ENCODE measurements around the gene MRPL45. TPM values are rescaled to one million over a fixed set of nuclear protein-coding genes. Genes with fewer than 3 reads are reported as not detected.
"Not testable (repeated sequence)": the region's sequence is repeated elsewhere in the genome, so short reads cannot be mapped to it uniquely, and the experiment has no call there.

Gene MRPL45
- total RNA-seq (ENCODE audit: unreplicated experiment): 34.0 TPM
- long read RNA-seq, transcript MRPL45-203 (8 exons, 1,705 nt): major isoform, 49 of 59 reads
- long read RNA-seq, partial matches to known transcripts: 5 of 59 reads
- long read RNA-seq, other reads (novel, unspliced or antisense): 3 of 59 reads

DNA sequence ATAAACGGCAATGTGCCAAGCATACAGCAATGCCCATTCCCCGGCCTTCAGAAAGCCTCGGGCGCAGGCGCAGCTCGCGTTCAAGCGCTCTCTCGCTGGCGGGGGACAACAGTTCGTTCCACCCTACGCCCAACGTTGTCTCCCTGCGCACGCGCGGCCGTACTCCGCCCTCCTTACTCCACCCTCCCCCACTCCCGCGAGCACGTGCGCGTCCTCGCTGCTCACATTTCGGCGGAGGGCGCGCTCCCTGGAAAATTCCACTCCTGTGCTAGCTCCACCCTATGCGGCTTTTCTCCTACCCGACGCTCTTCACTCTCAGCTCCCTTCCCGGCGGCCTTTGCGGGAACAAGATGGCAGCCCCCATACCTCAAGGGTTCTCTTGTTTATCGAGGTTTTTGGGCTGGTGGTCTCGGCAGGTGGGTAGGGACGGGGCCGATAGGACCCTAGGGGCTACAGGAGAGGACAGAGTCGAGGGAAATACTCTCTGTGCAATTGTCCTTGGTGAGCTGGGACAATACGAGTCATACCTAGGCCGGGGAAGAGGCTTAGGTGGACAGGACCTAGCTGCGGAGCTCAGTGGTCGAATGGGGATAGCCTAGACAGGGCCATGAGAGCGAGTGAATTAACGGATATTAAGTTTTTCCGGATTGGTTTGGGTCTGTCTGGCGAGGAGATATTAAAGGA, at the start of gene MRPL45:
Gene MRPL45, plus strand, starts transcription at position 335 of the 684 bp plus-strand sequence. Its CDS starts 16 bp downstream, at position 351.
- not testable (repeated sequence) for H3K36me3 Mint-ChIP-seq (ENCODE audit: unreplicated experiment); H3K9me3 Mint-ChIP-seq (ENCODE audit: unreplicated experiment); H3K4me1 Mint-ChIP-seq (ENCODE audit: low read depth, unreplicated experiment); H3K27me3 Mint-ChIP-seq (ENCODE audit: unreplicated experiment)
- Mint-ChIP-seq H3K4me3 (ENCODE audit: unreplicated experiment) (peak within 1 kb of the TSS; percentile 97), H3K27ac (ENCODE audit: unreplicated experiment) (peak within 1 kb of the TSS; percentile 97)
- peak; percentile 98 for DNase-seq

DNA sequence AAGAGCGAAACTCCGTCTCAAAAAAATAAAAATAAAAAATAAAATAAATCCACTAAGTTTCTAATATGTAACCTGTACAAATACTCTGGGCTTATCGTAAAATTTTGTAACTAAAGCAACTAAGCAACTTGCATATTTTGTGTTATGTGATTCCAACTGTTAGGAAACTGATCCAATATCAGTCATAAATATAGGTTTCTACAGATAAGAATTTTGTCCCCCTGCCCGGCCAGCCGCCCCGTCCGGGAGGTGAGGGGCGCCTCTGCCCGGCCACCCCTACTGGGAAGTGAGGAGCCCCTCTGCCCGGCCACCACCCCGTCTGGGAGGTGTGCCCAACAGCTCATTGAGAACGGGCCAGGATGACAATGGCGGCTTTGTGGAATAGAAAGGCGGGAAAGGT, 43.8 kb upstream of the MRPL45 start:
- not testable (repeated sequence) for H3K9me3 Mint-ChIP-seq (ENCODE audit: unreplicated experiment); DNase-seq; H3K4me1 Mint-ChIP-seq (ENCODE audit: low read depth, unreplicated experiment); H3K4me3 Mint-ChIP-seq (ENCODE audit: unreplicated experiment); H3K36me3 Mint-ChIP-seq (ENCODE audit: unreplicated experiment); H3K27me3 Mint-ChIP-seq (ENCODE audit: unreplicated experiment); H3K27ac Mint-ChIP-seq (ENCODE audit: unreplicated experiment)

DNA sequence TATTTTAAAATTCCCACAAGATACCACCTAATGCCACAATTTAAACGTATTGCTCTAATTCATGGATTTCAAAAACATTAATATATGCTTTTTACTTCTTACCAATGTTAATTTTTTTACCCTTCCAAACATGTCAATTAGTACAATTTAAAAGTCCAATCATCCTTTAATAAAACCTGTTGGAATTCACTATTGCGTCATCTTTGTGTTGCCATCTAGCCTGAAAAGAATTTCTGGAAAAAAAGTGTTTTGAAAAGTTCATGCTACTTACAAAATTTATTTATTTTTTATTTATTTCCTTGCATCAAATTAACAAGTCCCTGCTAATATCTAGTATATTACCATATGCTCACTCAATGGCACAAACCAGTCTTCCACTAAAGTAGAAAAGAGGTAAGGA, 42.6 kb upstream of the MRPL45 start:
- not testable (repeated sequence) for H3K36me3 Mint-ChIP-seq (ENCODE audit: unreplicated experiment); H3K27me3 Mint-ChIP-seq (ENCODE audit: unreplicated experiment); H3K4me1 Mint-ChIP-seq (ENCODE audit: low read depth, unreplicated experiment); H3K9me3 Mint-ChIP-seq (ENCODE audit: unreplicated experiment); DNase-seq
- Mint-ChIP-seq H3K4me3 (ENCODE audit: unreplicated experiment) (peak overlapping the region; percentile 98), H3K27ac (ENCODE audit: unreplicated experiment) (peak overlapping the region; percentile 33)

DNA sequence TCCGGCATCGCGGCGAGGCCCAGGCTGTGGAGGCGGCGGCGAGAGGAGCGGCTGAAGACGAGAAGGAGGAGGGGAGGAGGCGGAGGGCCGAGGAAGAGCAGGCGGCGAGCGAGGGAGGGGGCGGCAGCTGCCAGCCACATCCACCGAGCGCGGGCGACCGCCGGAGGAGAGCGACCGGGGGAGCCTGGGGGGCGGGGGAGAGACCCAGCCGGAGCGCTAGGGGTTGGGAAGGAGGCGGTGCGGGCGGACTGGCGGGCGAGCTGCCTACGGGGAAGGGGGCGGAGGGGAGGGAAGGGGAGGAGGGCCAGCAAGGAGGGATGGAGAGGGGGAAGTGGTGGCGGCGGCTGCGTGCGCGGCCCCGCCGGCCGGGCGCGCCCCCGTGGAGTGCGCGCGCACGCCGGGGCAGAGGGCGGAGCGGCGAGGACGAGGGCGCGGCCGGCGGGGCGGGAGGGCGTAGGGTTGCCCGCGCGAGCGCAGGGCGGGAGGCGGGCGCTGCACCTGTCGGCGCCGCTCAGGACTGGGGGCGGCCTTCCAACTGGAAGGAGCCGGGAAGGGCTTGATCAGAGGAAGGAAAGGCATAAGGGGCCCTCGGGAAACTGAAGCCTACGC, 39.9 kb upstream of the MRPL45 start:
- not testable (repeated sequence) for H3K27me3 Mint-ChIP-seq (ENCODE audit: unreplicated experiment); H3K36me3 Mint-ChIP-seq (ENCODE audit: unreplicated experiment); H3K4me1 Mint-ChIP-seq (ENCODE audit: low read depth, unreplicated experiment); H3K27ac Mint-ChIP-seq (ENCODE audit: unreplicated experiment); H3K4me3 Mint-ChIP-seq (ENCODE audit: unreplicated experiment); H3K9me3 Mint-ChIP-seq (ENCODE audit: unreplicated experiment)
- DNase-seq: peak; percentile 89

DNA sequence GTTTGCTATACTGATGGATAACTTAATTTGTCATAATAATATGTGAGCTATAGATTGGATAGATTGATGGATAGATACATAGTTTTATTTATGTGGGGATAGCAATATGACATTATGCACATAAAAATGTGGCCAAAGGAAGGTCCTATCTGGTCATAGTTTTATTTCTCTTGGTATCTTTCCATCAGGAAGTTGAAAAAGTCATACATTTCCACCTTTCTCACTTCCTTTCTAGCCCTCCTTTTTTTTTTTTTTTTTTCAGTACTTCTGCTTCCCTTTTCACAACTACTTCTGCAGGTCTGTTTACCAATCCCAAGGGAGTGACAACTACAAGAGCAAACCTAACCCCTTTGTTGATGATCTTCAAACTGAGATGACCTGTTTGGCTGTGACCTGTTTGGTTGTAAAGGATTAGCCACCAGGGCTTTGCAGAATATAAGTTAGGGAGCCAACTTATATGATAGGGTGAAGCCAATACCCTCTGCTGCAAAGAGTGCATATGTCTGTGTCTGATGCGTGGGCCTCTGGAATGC, 30.9 kb upstream of the MRPL45 start:
- H3K9me3 Mint-ChIP-seq (ENCODE audit: unreplicated experiment); H3K4me1 Mint-ChIP-seq (ENCODE audit: low read depth, unreplicated experiment); H3K27ac Mint-ChIP-seq (ENCODE audit: unreplicated experiment); DNase-seq; H3K36me3 Mint-ChIP-seq (ENCODE audit: unreplicated experiment); H3K4me3 Mint-ChIP-seq (ENCODE audit: unreplicated experiment); H3K27me3 Mint-ChIP-seq (ENCODE audit: unreplicated experiment): not testable (repeated sequence)

DNA sequence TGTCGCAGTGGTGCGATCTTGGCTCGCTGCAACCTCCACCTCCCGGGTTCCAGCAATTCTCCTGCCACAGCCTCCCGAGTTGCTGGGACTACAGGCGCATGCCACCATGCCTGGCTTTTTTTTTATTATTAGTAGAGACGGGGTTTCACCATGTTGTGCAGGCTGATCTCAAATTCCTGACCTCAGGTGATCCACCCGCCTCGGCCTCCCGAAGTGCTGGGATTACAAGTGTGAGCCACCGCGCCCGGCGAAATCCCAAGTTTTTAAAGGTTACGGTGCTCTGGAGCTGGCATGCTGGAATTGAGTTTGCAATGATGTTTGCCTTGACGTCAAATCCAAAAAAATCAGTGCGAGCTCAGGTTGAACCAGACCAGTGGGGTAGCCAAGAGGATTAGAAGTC, 30.4 kb upstream of the MRPL45 start:
- H3K9me3 Mint-ChIP-seq (ENCODE audit: unreplicated experiment); H3K36me3 Mint-ChIP-seq (ENCODE audit: unreplicated experiment); H3K4me3 Mint-ChIP-seq (ENCODE audit: unreplicated experiment); H3K27ac Mint-ChIP-seq (ENCODE audit: unreplicated experiment); H3K4me1 Mint-ChIP-seq (ENCODE audit: low read depth, unreplicated experiment); H3K27me3 Mint-ChIP-seq (ENCODE audit: unreplicated experiment); DNase-seq: not testable (repeated sequence)

DNA sequence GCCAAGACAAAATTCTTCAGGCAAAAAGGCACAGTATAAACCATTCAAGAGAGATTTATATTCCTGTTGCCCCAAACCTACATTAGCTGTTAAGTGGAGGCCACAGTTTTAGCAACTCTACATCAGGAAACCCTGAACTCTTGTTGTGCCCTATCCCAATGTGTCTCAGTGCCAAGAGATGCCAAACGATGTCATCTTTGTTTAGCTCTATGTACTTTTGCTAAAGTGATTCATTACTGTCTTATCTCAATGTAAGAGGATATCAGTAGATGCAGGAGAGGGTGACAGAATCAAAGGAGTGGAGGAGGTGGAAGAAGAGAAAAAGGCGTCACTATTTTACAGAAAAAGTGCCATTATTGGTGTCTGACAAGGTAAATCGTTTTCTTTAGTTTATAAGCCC, 28.8 kb upstream of the MRPL45 start:
- H3K4me1 Mint-ChIP-seq (ENCODE audit: low read depth, unreplicated experiment); H3K36me3 Mint-ChIP-seq (ENCODE audit: unreplicated experiment); DNase-seq; H3K27ac Mint-ChIP-seq (ENCODE audit: unreplicated experiment); H3K4me3 Mint-ChIP-seq (ENCODE audit: unreplicated experiment); H3K9me3 Mint-ChIP-seq (ENCODE audit: unreplicated experiment); H3K27me3 Mint-ChIP-seq (ENCODE audit: unreplicated experiment): not testable (repeated sequence)

DNA sequence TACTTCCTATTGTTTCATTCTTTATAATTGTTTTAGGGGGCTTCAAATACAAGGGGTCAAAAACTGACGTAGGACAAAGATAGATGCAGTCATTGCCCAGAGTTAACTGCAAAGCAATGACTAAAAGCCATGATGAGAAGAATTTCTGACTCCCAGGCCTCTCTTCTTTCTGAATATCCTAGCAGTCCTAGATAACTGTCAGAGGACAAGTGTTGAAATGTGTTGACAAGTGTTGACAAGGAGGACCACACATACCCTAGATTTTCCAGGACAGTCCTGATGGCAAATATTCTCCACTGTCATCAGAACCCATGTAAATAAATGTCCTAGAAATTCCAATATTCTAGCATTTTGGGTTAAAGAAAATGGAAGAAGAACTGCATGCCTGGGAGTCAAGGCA, 27.9 kb upstream of the MRPL45 start:
- H3K4me3 Mint-ChIP-seq (ENCODE audit: unreplicated experiment); H3K9me3 Mint-ChIP-seq (ENCODE audit: unreplicated experiment); H3K36me3 Mint-ChIP-seq (ENCODE audit: unreplicated experiment); H3K27ac Mint-ChIP-seq (ENCODE audit: unreplicated experiment); H3K27me3 Mint-ChIP-seq (ENCODE audit: unreplicated experiment); H3K4me1 Mint-ChIP-seq (ENCODE audit: low read depth, unreplicated experiment); DNase-seq: not testable (repeated sequence)

DNA sequence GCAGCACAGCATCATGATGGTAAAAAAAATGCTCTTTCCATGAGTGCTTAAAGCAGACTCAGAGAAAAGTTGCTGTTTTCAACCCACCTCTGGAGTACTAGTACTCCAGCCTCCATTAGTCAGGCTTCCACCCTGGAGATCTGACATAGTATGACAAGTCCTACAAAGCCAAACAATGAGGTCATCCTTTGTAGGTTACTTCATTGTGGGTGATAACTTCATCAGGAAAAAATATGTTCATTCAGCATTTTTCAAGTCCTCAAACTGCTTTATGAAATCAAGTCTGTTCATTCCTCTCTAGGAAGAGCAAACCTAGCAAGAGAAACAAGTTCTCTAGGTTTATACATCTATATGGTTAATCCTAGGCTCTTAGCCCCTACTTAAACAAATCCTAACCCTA, 27.4 kb upstream of the MRPL45 start:
- H3K36me3 Mint-ChIP-seq (ENCODE audit: unreplicated experiment): not testable (repeated sequence)

DNA sequence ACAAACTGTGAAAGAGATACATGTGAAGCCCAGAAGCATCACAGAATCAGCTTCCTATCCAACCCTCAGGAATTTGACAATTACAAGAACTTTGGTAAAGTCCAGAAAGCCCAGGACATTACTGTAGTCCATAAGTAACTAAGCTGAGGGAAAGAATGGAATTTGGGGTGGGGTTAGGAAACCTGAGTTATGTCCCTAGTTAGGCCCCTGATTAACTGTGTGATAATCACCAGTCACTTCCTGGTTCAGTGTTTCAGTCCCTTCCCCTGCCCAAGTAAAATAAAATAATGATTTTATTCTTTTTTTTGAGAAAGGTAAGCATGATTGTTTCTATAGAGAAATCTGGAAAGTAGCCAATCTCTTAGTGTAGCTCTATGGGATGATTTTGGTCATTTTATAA, 11.0 kb upstream of the MRPL45 start:
- not testable (repeated sequence) for H3K9me3 Mint-ChIP-seq (ENCODE audit: unreplicated experiment); H3K27ac Mint-ChIP-seq (ENCODE audit: unreplicated experiment)

More for the DNA sequence above, 27.4 kb upstream of the MRPL45 start:
- H3K4me3 Mint-ChIP-seq (ENCODE audit: unreplicated experiment); H3K27ac Mint-ChIP-seq (ENCODE audit: unreplicated experiment); H3K4me1 Mint-ChIP-seq (ENCODE audit: low read depth, unreplicated experiment); H3K27me3 Mint-ChIP-seq (ENCODE audit: unreplicated experiment); DNase-seq; H3K9me3 Mint-ChIP-seq (ENCODE audit: unreplicated experiment): not testable (repeated sequence)

DNA sequence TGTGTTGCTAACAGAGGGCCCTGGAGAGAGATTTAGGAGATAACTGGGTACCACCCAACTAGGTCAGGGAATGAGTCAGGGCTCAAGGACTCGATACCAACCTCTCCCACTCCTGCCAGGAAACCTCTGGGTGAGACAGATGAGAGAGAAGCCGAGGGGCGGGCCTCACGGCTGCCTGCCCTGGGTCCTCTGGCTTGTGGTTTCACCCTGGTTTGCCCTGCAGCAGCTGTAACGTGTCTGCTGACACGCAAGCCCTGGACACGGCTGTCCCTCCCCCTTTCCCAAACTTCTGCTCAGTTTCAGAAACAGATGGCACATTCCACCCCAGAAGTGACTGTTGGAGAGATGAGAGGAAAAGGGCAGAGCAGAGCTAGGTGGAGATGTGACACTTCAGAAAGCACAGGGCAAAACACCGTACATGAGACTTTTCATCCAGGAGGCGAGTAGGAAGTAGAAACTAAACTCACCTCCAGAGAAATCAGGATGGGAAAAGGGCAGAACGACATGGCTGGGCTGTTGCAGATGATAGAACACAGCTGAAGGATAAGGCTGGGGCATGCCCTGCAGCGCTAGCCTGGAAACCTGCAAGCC, 10.4 kb upstream of the MRPL45 start:
- H3K36me3 Mint-ChIP-seq (ENCODE audit: unreplicated experiment); H3K27me3 Mint-ChIP-seq (ENCODE audit: unreplicated experiment); H3K4me3 Mint-ChIP-seq (ENCODE audit: unreplicated experiment); H3K4me1 Mint-ChIP-seq (ENCODE audit: low read depth, unreplicated experiment); H3K9me3 Mint-ChIP-seq (ENCODE audit: unreplicated experiment): not testable (repeated sequence)
- DNase-seq: peak; percentile 20
- peak overlapping the region; percentile 29 for H3K27ac Mint-ChIP-seq (ENCODE audit: unreplicated experiment)

More for the DNA sequence above, 11.0 kb upstream of the MRPL45 start:
- DNase-seq; H3K4me1 Mint-ChIP-seq (ENCODE audit: low read depth, unreplicated experiment); H3K27me3 Mint-ChIP-seq (ENCODE audit: unreplicated experiment); H3K36me3 Mint-ChIP-seq (ENCODE audit: unreplicated experiment); H3K4me3 Mint-ChIP-seq (ENCODE audit: unreplicated experiment): not testable (repeated sequence)

DNA sequence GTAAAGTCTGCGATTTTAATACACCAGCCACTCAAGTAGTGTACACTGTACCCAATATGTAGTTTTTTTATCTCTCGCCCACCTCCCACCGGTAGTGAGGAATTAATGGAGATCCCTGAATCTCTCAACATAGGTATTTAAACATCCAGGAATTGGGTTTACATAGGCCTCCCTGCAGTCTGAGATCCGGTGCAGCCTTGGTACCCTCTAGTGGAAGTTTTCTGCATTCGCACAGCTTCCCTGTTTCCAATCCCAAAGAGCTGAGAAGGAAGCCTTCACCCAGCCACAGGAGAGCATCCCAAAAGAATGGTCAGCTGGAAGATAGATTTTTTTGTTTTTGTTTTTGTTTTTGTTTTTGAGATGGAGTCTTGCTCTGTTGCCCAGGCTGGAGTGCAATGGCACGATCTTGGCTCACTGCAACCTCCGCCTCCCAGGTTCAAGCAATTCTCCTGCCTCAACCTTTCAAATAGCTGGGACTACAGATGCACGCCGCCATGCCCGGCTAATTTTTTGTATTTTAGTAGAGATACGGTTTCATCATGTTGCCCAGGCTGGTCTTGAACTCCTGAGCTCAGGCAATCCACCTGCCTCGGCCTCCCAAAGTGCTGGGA, 8.6 kb upstream of the MRPL45 start:
- not testable (repeated sequence) for H3K36me3 Mint-ChIP-seq (ENCODE audit: unreplicated experiment); H3K4me3 Mint-ChIP-seq (ENCODE audit: unreplicated experiment); H3K4me1 Mint-ChIP-seq (ENCODE audit: low read depth, unreplicated experiment); DNase-seq; H3K27ac Mint-ChIP-seq (ENCODE audit: unreplicated experiment); H3K9me3 Mint-ChIP-seq (ENCODE audit: unreplicated experiment); H3K27me3 Mint-ChIP-seq (ENCODE audit: unreplicated experiment)
